GM12891 (cell line): ENCODE results near the gene BHLHA9.

Experiments
- DNase-seq: peaks from one replicate; pipeline ENCODE4 v3.0.0; 2011; ENCODE audit warnings: low spot score; ENCODE audit not compliant: insufficient read length
- FAIRE-seq: peaks from 2 replicates; lab custom pipeline; 2011; peaks lifted over from hg19 to GRCh38; lab: Jason Lieb, UNC
- PAX5 ChIP-seq: IDR thresholded peaks from 2 replicates; pipeline ENCODE4 v1.6.1; 2011; ENCODE audit warnings: low read length, moderate library complexity, mild to moderate bottlenecking; ENCODE audit not compliant: insufficient read depth, severe bottlenecking
- POLR2A ChIP-seq: IDR thresholded peaks from 2 replicates; pipeline ENCODE4 v1.6.1; 2011; ENCODE audit warnings: low read depth, low read length, control low read depth
- POLR2AphosphoS5 ChIP-seq: IDR thresholded peaks from 2 replicates; pipeline ENCODE4 v1.6.1; 2011; ENCODE audit warnings: low read depth, low read length, control low read depth
- POU2F2 ChIP-seq: IDR thresholded peaks from 2 replicates; pipeline ENCODE4 v1.6.1; 2011; ENCODE audit warnings: low read depth, mild to moderate bottlenecking, control low read depth, low read length, moderate library complexity
- SPI1 ChIP-seq: IDR thresholded peaks from 2 replicates; pipeline ENCODE4 v1.6.1; 2011; ENCODE audit warnings: low read depth, low read length, control low read depth
- TAF1 ChIP-seq: IDR thresholded peaks from 2 replicates; pipeline ENCODE4 v1.6.1; 2011; ENCODE audit warnings: low read depth, low read length, control low read depth

Gene BHLHA9

GRCh38 chr17:1244606-1245012, 25.6 kb upstream of the BHLHA9 start:
- DNase-seq (no peak), FAIRE-seq (no peak)
- TF ChIP-seq SPI1 (no peak), POLR2AphosphoS5 (no peak), POLR2A (no peak), POU2F2 (no peak), TAF1 (no peak), PAX5 (no peak)

GRCh38 chr17:1251866-1252608, 18.2 kb upstream of the BHLHA9 start:
- TF ChIP-seq POLR2AphosphoS5: no peak
- TF ChIP-seq POU2F2: no peak
- TF ChIP-seq SPI1: no peak
- TF ChIP-seq TAF1: no peak
- TF ChIP-seq POLR2A: no peak
- TF ChIP-seq PAX5: no peak
- FAIRE-seq (no peak), DNase-seq (no peak)

- no peak for DNase-seq
- FAIRE-seq: no peak
- TF ChIP-seq POU2F2 (no peak), PAX5 (no peak), POLR2AphosphoS5 (no peak), SPI1 (no peak), TAF1 (no peak), POLR2A (no peak)
Observed at GRCh38 chr17:1255041-1255440, 15.2 kb upstream of the BHLHA9 start.

DNA sequence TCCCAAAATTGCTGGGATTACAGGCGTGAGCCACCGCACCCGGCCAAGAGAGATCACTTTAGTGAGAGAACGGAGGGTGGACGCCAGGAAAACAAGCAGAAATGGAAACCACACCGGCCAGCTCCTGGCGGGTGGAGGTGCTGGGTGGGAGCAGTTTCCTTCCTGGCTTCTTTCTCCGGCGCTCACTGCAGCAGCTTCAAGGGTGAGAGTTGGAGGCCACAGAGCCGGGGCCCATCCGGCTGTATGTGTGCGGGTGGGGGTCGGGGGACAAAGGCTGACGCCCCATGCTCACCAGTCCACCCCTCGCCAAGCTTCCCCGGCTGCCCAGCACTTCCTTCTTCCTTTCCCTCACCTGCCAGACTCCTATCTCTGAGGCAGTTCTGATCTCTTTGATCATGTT, 13.5 kb upstream of the BHLHA9 start:
- DNase-seq (no peak), FAIRE-seq (no peak)
- TF ChIP-seq POLR2A (no peak), TAF1 (no peak), PAX5 (no peak), SPI1 (no peak), POLR2AphosphoS5 (no peak), POU2F2 (no peak)

GRCh38 chr17:1260086-1260769, 10.0 kb upstream of the BHLHA9 start:
- DNase-seq (no peak), FAIRE-seq (no peak)
- TF ChIP-seq PAX5: no peak
- TF ChIP-seq TAF1: no peak

- TF ChIP-seq SPI1: no peak
- no peak for TF ChIP-seq PAX5
- no peak for TF ChIP-seq TAF1
- no peak for TF ChIP-seq POU2F2
- TF ChIP-seq POLR2AphosphoS5: no peak
- no peak for TF ChIP-seq POLR2A
- DNase-seq: no peak
- FAIRE-seq: peak; percentile 54
Observed at GRCh38 chr17:1260770-1261161, 9.5 kb upstream of the BHLHA9 start.

DNA sequence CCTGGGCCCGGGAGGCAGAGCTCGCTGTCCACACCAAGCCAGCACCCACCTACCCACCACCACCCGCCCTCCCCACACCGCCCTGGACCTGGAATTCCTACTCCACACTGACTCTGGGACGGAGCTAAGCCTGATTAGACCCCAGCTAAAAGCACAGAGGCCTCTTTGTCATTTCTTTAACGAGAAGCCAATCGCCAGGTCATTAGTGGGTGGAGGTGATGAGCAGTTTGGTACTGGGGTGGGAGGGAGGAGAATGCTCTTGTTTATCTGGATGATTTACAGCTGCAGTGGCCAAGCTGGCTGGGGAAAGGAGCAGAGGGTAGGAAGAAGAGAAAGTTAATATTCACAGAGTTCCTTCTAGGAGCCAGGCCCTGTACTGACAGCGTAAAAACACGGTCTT, 6.0 kb upstream of the BHLHA9 start:
- no peak for FAIRE-seq
- TF ChIP-seq SPI1 (no peak), PAX5 (no peak), POLR2AphosphoS5 (no peak), POU2F2 (no peak), POLR2A (no peak), TAF1 (no peak)
- DNase-seq: no peak

- FAIRE-seq: peak; percentile 58
- no peak for TF ChIP-seq TAF1
- no peak for TF ChIP-seq PAX5
- TF ChIP-seq POU2F2: no peak
- TF ChIP-seq POLR2A: no peak
- TF ChIP-seq POLR2AphosphoS5: no peak
- TF ChIP-seq SPI1: no peak
- no peak for DNase-seq
Observed at GRCh38 chr17:1267471-1267943, 2.7 kb upstream of the BHLHA9 start.

GRCh38 chr17:1271030-1271423, 783 bp downstream of the BHLHA9 start:
- TF ChIP-seq POU2F2 (no peak), POLR2A (no peak), POLR2AphosphoS5 (no peak), PAX5 (no peak), TAF1 (no peak), SPI1 (no peak)
- FAIRE-seq: no peak
- no peak for DNase-seq
